GM12878 (cell line): Measurements from ENCODE around the gene FILIP1L. TPM values are rescaled to one million over a fixed set of nuclear protein-coding genes. Genes with fewer than 3 reads are reported as not detected.

Experiments used
- ATAC-seq: fragments of 200-7000 bp; cut with Tn5 transposase; 3 replicates; pipeline ENCODE4 v1.9.1; 2020; ENCODE audit warnings: mild to moderate bottlenecking, moderate library complexity
- BruUV-seq: library from RNA; stranded (reverse); fragments of 400-500 nt; replicated peaks from 2 replicates; lab custom pipeline; 2021; lab: Mats Ljungman, UMichigan
- CTCF ChIA-PET: fragments of 300-600 bp; sonication (Branson Sonifier 250); formaldehyde crosslinking; extraction: SDS; loops from one replicate; lab custom pipeline; 2021; ENCODE audit warnings: inconsistent platforms; lab: Yijun Ruan, JAX
- POLR2A ChIA-PET: fragments of 350-600 bp; formaldehyde crosslinking; extraction: SDS; loops from one replicate; lab custom pipeline; 2021; ENCODE audit warnings: inconsistent platforms; lab: Charles Lee
- RAD21 ChIA-PET: fragments of 300-600 bp; sonication (Branson Sonifier 250); formaldehyde crosslinking; loops from one replicate; lab custom pipeline; 2023; ENCODE audit warnings: antibody characterized with exemption; ENCODE audit not compliant: unreplicated experiment; lab: Charles Lee
- SMC1A ChIA-PET: fragments of 300-600 bp; sonication (Branson Sonifier 250); formaldehyde crosslinking; loops from one replicate; lab custom pipeline; 2023; ENCODE audit not compliant: unreplicated experiment, uncharacterized antibody; lab: Charles Lee
- DNase-seq: peaks from one replicate; pipeline ENCODE4 v3.0.0-alpha.2; 2011; ENCODE audit warnings: low read depth, low spot score
- FAIRE-seq: peaks from 3 replicates; lab custom pipeline; 2011; peaks lifted over from hg19 to GRCh38; lab: Jason Lieb, UNC
- H2AFZ ChIP-seq: 2 replicates; pipeline ENCODE4 v1.6.0; 2011; ENCODE audit warnings: low read depth, low read length, control low read depth; ENCODE audit not compliant: control insufficient read depth
- H3K27ac ChIP-seq: 2 replicates; pipeline ENCODE4 v1.5.1; 2011; ENCODE audit warnings: control low read depth; ENCODE audit not compliant: control insufficient read depth, insufficient read depth
- H3K27me3 ChIP-seq, 2 experiments: replicated peaks in 1 of 2; 2 replicates each; pipeline versions ENCODE4 v1.6.0 to v1.6.1; 2011; ENCODE audit warnings: low read length in 1 of 2; ENCODE audit not compliant: control insufficient read depth in 2 of 2, insufficient read depth in 2 of 2
- H3K36me3 ChIP-seq, 2 experiments: 2 replicates each; pipeline ENCODE4 v1.5.1; 2011; ENCODE audit warnings: low read length in 1 of 2; ENCODE audit not compliant: control insufficient read depth in 2 of 2, insufficient read depth in 2 of 2
- H3K4me1 ChIP-seq: 2 replicates; pipeline ENCODE4 v1.6.1; 2011; ENCODE audit warnings: mild to moderate bottlenecking, low read length, moderate library complexity, mixed read lengths; ENCODE audit not compliant: control insufficient read depth, insufficient read depth
- H3K4me2 ChIP-seq: 2 replicates; pipeline ENCODE4 v1.6.0; 2011; ENCODE audit warnings: control low read depth; ENCODE audit not compliant: control insufficient read depth, insufficient read depth
- H3K4me3 ChIP-seq: fragments of 200-600 bp; sonication (generic); 2 replicates; pipeline ENCODE4 v1.5.1; 2016
- H3K79me2 ChIP-seq: 2 replicates; pipeline ENCODE4 v1.6.0; 2011; ENCODE audit warnings: low read length; ENCODE audit not compliant: control insufficient read depth, insufficient read depth
- H3K9ac ChIP-seq: 2 replicates; pipeline ENCODE4 v1.8.0; 2011; ENCODE audit warnings: low read length, control low read depth, mixed read lengths; ENCODE audit not compliant: control insufficient read depth, insufficient read depth
- H3K9me3 ChIP-seq: replicated peaks from 3 replicates; pipeline ENCODE4 v1.5.1; 2011; ENCODE audit warnings: mild to moderate bottlenecking, low read length; ENCODE audit not compliant: control insufficient read depth, insufficient read depth
- H4K20me1 ChIP-seq: 2 replicates; pipeline ENCODE4 v1.6.0; 2011; ENCODE audit not compliant: control insufficient read depth, insufficient read depth
- CBFB ChIP-seq: IDR thresholded peaks from 2 replicates; pipeline ENCODE4 v1.6.1; 2016; ENCODE audit warnings: antibody characterized with exemption, low read depth
- FOXK2 ChIP-seq: fragments of 450-650 bp; IDR thresholded peaks from 2 replicates; pipeline ENCODE4 v1.6.1; 2017; ENCODE audit warnings: mild to moderate bottlenecking, moderate library complexity
- KDM1A ChIP-seq: fragments of 200-600 bp; sonication (generic); IDR thresholded peaks from 2 replicates; pipeline ENCODE4 v1.6.1; 2016; ENCODE audit warnings: borderline replicate concordance
- MEF2B ChIP-seq: fragments of 450-650 bp; IDR thresholded peaks from 2 replicates; pipeline ENCODE4 v1.6.1; 2018; ENCODE audit warnings: mild to moderate bottlenecking, moderate library complexity; ENCODE audit not compliant: partially characterized antibody, poor library complexity, severe bottlenecking
- RAD21 ChIP-seq: IDR thresholded peaks from 2 replicates; pipeline ENCODE4 v1.6.1; 2011; ENCODE audit warnings: mild to moderate bottlenecking, low read depth, low read length, moderate library complexity; ENCODE audit not compliant: insufficient read depth
- RAD51 ChIP-seq: fragments of 450-650 bp; IDR thresholded peaks from 2 replicates; pipeline ENCODE4 v1.6.1; 2016; ENCODE audit warnings: moderate library complexity, mild to moderate bottlenecking, inconsistent platforms
- SIN3A ChIP-seq: IDR thresholded peaks from 2 replicates; pipeline ENCODE4 v1.6.1; 2012; ENCODE audit warnings: low read depth, low read length, improper control_type of control experiment
- WGBS: methylation state at CpG from one replicate; pipeline ENCODE4 v1.1.6; 2016; ENCODE audit warnings: low lambda C conversion rate; ENCODE audit not compliant: insufficient replicate concordance, insufficient coverage; ENCODE audit errors: missing lambda C conversion rate; 5-methylcytosine and 5-hydroxymethylcytosine counted together
- in situ Hi-C: fragments of 300-500 bp; cut with MboI; formaldehyde crosslinking; loops from 9 replicates; pipeline ENCODE4 v1.14.3; 2018; ENCODE audit warnings: mixed read lengths
- intact Hi-C: fragments of 100-400 bp; cut with micrococcal nuclease; formaldehyde crosslinking; loops from one replicate; pipeline ENCODE4 v1.14.2; 2022; ENCODE audit not compliant: unreplicated experiment
- polyA plus RNA-seq, 11 experiments: library from polyadenylated mRNA; depleted of rRNA in 4 of 11; unstranded in 6 of 11; stranded (reverse) in 5 of 11; fragments of >200 nt; fragmentation: Nextera tagmentation in 4 of 11; fragmentation: Illumina TruSeq in 1 of 11; extraction: Ambion mirVana in 4 of 11; extraction: Trizol in 1 of 11; gene quantifications; 1 replicate in 1 of 11; 2 replicates in 10 of 11; pipeline versions ENCODE4 v1.2.1 to v1.2.3, GENCODE V29; 2011 to 2016; ENCODE audit warnings: inconsistent platforms in 2 of 11, missing spikeins in 2 of 11, low read depth in 1 of 11
- total RNA-seq, 4 experiments: library from RNA; depleted of rRNA in 3 of 4; stranded (reverse); fragments of >200 nt in 3 of 4; fragmentation: Illumina TruSeq in 1 of 4; extraction: Trizol in 1 of 4; gene quantifications; 2 replicates each; pipeline versions ENCODE4 v1.2.1 to v1.2.3, GENCODE V29; 2013 to 2021

The FILIP1L gene
- total and polyA plus RNA-seq, 10 of the 15 experiments (the other 5 are each of a cell fraction or from before 2014, with no cell fraction given): 0.24 to 6.1 (median 3.5) TPM

GRCh38 chr3:99883138-99883461 is 231.2 kb downstream of the FILIP1L start:
- TF ChIP-seq RAD51 (no peak), FOXK2 (no peak), RAD21 (no peak), SIN3A (no peak)
- TF ChIP-seq, all 136 proteins: peak for 0
- ChIA-PET RAD21 (no interaction called here), SMC1A (interaction anchor here (1.0 to 2.7 kb wide), 5 partner anchors 11 to 39 kb away, joined by 3 to 15 read pairs (median 5); no protein-coding TSS in a partner anchor), POLR2A (interaction anchor here (0.5 to 1.4 kb wide), 2 partner anchors 13 to 1802 kb away, joined by 4 read pairs; no protein-coding TSS in a partner anchor), CTCF (interaction anchor here (1.0 kb wide), 1 partner anchor 12 kb away, joined by 4 read pairs; no protein-coding TSS in a partner anchor)
- Histone ChIP-seq H4K20me1 (no peaks in the 10 kb centered on the region), H3K4me3 (no peak overlapping the region), H3K27me3 (no peaks in the 10 kb centered on the region), H3K9ac (no peak overlapping the region), H2AFZ (no peak overlapping the region), H3K9me3 (no peaks in the 10 kb centered on the region), H3K4me2 (no peak overlapping the region), H3K79me2 (no peaks in the 10 kb centered on the region), H3K4me1 (no peaks in the 10 kb centered on the region; the same call in 1 of the 2 replicates), H3K36me3 (no peaks in the 10 kb centered on the region), H3K27ac (no peak overlapping the region)
- WGBS: 97% methylated on average over 2 of the region's 2 CpGs
- no TSS peak for BruUV-seq
- no peak for DNase-seq
- no peak for ATAC-seq
- no peak for FAIRE-seq
- in situ Hi-C loops: no loop called here
- intact Hi-C loops: no loop called here

GRCh38 chr3:99882436-99883137 is 231.7 kb downstream of the FILIP1L start:
- H4K20me1 ChIP-seq: no peaks in the 10 kb centered on the region
- BruUV-seq: no TSS peak
- H3K9me3 ChIP-seq: no peaks in the 10 kb centered on the region
- RAD21 ChIA-PET: no interaction called here
- FAIRE-seq: no peak
- CTCF ChIA-PET: interaction anchor here (1.0 kb wide), 1 partner anchor 12 kb away, joined by 4 read pairs; no protein-coding TSS in a partner anchor
- no peaks in the 10 kb centered on the region for H3K36me3 ChIP-seq
- POLR2A ChIA-PET: interaction anchor here (0.5 kb wide), 1 partner anchor 1802 kb away, joined by 4 read pairs; no protein-coding TSS in a partner anchor
- H2AFZ ChIP-seq: no peak overlapping the region
- H3K27ac ChIP-seq: no peak overlapping the region
- SMC1A ChIA-PET: interaction anchor here (1.2 to 2.7 kb wide), 4 partner anchors 12 to 36 kb away, joined by 4 to 15 read pairs (median 6); no protein-coding TSS in a partner anchor
- H3K9ac ChIP-seq: no peak overlapping the region
- no peak overlapping the region for H3K4me3 ChIP-seq
- no peak overlapping the region for H3K4me2 ChIP-seq
- in situ Hi-C loops (no loop called here), intact Hi-C loops (no loop called here)
- no peak for DNase-seq
- no peaks in the 10 kb centered on the region for H3K79me2 ChIP-seq
- no peaks in the 10 kb centered on the region for H3K27me3 ChIP-seq
- TF ChIP-seq CBFB: no peak
- 0 out of 2 replicates have a peak, but pooled peaks have one; percentile 57 for TF ChIP-seq KDM1A
- TF ChIP-seq MEF2B: no peak
- no peaks in the 10 kb centered on the region; the same call in 1 of the 2 replicates for H3K4me1 ChIP-seq
- ATAC-seq: no peak
- 100% methylated on average over 1 of the region's 1 CpG for WGBS
